Neural progenitor cell (in vitro differentiated cells): ENCODE results near the gene TAX1BP3. TPM values are rescaled to one million over a fixed set of nuclear protein-coding genes. Genes with fewer than 3 reads are reported as not detected.

Experiments
- DNase-seq: peaks from one replicate; pipeline ENCODE4 v3.0.0-alpha.2; 2016; ENCODE audit warnings: low spot score
- H2AFZ ChIP-seq: fragments of 200-600 bp; sonication (generic); replicated peaks from 2 replicates; pipeline ENCODE4 v1.6.1; 2016; ENCODE audit warnings: antibody characterized with exemption
- H3F3A ChIP-seq: fragments of 200-600 bp; sonication (generic); 2 replicates; pipeline ENCODE4 v1.6.1; 2016; ENCODE audit warnings: antibody characterized with exemption, low read depth
- H3K27ac ChIP-seq: fragments of 200-600 bp; sonication (generic); 2 replicates; pipeline ENCODE4 v1.5.1; 2016; ENCODE audit warnings: mild to moderate bottlenecking
- H3K27me3 ChIP-seq: fragments of 200-600 bp; sonication (generic); 2 replicates; pipeline ENCODE4 v1.6.1; 2016; ENCODE audit warnings: mild to moderate bottlenecking, moderate library complexity
- H3K36me3 ChIP-seq: fragments of 200-600 bp; sonication (generic); 2 replicates; pipeline ENCODE4 v1.5.1; 2016
- H3K4me1 ChIP-seq: fragments of 200-600 bp; sonication (generic); 2 replicates; pipeline ENCODE4 v1.6.1; 2016; ENCODE audit warnings: mixed run types
- H3K4me2 ChIP-seq: fragments of 200-600 bp; sonication (generic); 2 replicates; pipeline ENCODE4 v1.6.1; 2016
- H3K4me3 ChIP-seq: fragments of 200-600 bp; sonication (generic); 2 replicates; pipeline ENCODE4 v1.5.1; 2016
- H3K79me2 ChIP-seq: fragments of 200-600 bp; sonication (generic); 2 replicates; pipeline ENCODE4 v1.6.1; 2016; ENCODE audit warnings: low read depth
- H3K9ac ChIP-seq: fragments of 200-600 bp; sonication (generic); 2 replicates; pipeline ENCODE4 v1.6.1; 2016
- H3K9me3 ChIP-seq: fragments of 200-600 bp; sonication (generic); 2 replicates; pipeline ENCODE4 v1.5.1; 2016; ENCODE audit warnings: low read depth
- H4K20me1 ChIP-seq: fragments of 200-600 bp; sonication (generic); 2 replicates; pipeline ENCODE4 v1.6.1; 2016; ENCODE audit warnings: low read depth
- H3K27ac Mint-ChIP-seq: 3 replicates; pipeline ENCODE4 v1.8.0; 2021; ENCODE audit warnings: mixed read lengths
- H3K27me3 Mint-ChIP-seq: 2 replicates; pipeline ENCODE4 v1.8.0; 2022; ENCODE audit warnings: low read depth, mild to moderate bottlenecking, inconsistent platforms, moderate library complexity, mixed read lengths; ENCODE audit not compliant: insufficient read depth
- H3K36me3 Mint-ChIP-seq: 3 replicates; pipeline ENCODE4 v1.8.0; 2021; ENCODE audit warnings: mixed read lengths
- H3K4me1 Mint-ChIP-seq: 3 replicates; pipeline ENCODE4 v1.8.0; 2021; ENCODE audit warnings: mixed read lengths
- H3K4me3 Mint-ChIP-seq: 3 replicates; pipeline ENCODE4 v1.8.0; 2021; ENCODE audit warnings: mild to moderate bottlenecking, moderate library complexity, mixed read lengths
- H3K9me3 Mint-ChIP-seq: 3 replicates; pipeline ENCODE4 v1.8.0; 2020; ENCODE audit warnings: mixed read lengths
- EZH2 ChIP-seq: fragments of 200-600 bp; sonication (generic); IDR thresholded peaks from 2 replicates; pipeline ENCODE4 v1.6.1; 2017; ENCODE audit warnings: antibody characterized with exemption, mild to moderate bottlenecking, moderate library complexity
- EZH2phosphoT487 ChIP-seq: fragments of 200-600 bp; sonication (generic); IDR thresholded peaks from 2 replicates; pipeline ENCODE4 v1.6.1; 2017; ENCODE audit warnings: antibody characterized with exemption
- total RNA-seq: library from RNA; depleted of rRNA; stranded (reverse); fragments of >200 nt; gene quantifications from 2 replicates; pipeline ENCODE4 v1.2.3, GENCODE V29; 2015; ENCODE audit warnings: low replicate concordance
- TF ChIP-seq, protein P1 (sequence below): fragments of 200-600 bp; sonication (generic); IDR thresholded peaks from 2 replicates; pipeline ENCODE4 v1.5.1; 2017; ENCODE audit warnings: antibody characterized with exemption, mild to moderate bottlenecking

Gene TAX1BP3
- total RNA-seq, 1 donor from 2014 or later, result 27.3 TPM

DNA sequence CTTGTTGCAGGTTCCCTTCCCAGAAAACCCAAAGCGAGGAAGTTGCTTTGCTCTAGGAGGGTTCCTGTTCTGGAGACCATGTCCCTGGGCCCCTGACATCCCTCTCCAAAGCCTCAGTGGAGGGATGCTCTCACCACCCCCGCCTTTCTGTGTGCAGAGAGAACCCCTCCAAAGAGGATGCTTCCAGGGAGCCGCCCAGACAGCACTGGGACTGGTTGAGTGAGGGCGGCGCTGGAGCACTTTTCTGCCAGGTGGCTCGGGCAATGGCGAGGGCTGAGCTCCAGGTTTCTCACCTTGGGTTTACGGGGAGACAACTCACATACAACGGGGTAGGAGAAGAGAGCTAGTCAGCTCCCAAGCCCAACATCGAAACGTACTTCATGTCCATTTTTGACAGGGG lies 7.5 kb upstream of the TAX1BP3 start:
- TF ChIP-seq EZH2phosphoT487, result no peak
- TF ChIP-seq EZH2, result no peak
- TF ChIP-seq, protein P1, sequence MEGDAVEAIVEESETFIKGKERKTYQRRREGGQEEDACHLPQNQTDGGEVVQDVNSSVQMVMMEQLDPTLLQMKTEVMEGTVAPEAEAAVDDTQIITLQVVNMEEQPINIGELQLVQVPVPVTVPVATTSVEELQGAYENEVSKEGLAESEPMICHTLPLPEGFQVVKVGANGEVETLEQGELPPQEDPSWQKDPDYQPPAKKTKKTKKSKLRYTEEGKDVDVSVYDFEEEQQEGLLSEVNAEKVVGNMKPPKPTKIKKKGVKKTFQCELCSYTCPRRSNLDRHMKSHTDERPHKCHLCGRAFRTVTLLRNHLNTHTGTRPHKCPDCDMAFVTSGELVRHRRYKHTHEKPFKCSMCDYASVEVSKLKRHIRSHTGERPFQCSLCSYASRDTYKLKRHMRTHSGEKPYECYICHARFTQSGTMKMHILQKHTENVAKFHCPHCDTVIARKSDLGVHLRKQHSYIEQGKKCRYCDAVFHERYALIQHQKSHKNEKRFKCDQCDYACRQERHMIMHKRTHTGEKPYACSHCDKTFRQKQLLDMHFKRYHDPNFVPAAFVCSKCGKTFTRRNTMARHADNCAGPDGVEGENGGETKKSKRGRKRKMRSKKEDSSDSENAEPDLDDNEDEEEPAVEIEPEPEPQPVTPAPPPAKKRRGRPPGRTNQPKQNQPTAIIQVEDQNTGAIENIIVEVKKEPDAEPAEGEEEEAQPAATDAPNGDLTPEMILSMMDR, result no peak
- Mint-ChIP-seq H3K27me3 (peaks cover 6% of the 10 kb centered on the region), H3K9me3 (no peaks in the 10 kb centered on the region)

DNA sequence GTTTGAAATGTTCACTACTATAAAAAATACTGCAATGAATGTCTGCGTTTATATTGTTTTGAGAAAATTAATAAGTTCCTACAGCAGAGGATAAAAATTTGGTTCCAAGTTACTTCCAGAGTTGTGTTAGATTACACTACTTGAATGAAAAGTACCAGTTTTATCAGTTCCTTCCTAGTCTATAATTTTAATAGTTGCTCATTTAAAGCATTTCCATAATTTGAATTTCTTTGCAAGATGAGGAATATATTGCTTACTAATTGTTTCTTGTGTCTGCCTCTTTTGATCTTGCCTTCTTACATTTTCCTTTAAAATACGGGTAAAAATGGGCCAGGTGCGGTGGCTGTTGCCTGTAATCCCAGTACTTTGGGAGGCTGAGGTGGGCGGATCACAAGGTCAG lies 4.2 kb upstream of the TAX1BP3 start:
- Mint-ChIP-seq H3K36me3 (peaks cover 4% of the 10 kb centered on the region), H3K27ac (no peak overlapping the region), H3K4me1 (peaks cover 24% of the 10 kb centered on the region), H3K9me3 (no peaks in the 10 kb centered on the region), H3K27me3 (peaks cover 5% of the 10 kb centered on the region), H3K4me3 (peak overlapping the region; percentile 15)
- Histone ChIP-seq H4K20me1 (peaks cover 19% of the 10 kb centered on the region), H3K9ac (no peak overlapping the region), H3K4me1 (peaks cover 3% of the 10 kb centered on the region), H3K27me3 (no peaks in the 10 kb centered on the region), H3K79me2 (peaks cover 21% of the 10 kb centered on the region), H3K4me3 (no peak overlapping the region), H3K4me2 (no peak overlapping the region), H3K9me3 (no peaks in the 10 kb centered on the region), H3F3A (peaks cover 8% of the 10 kb centered on the region), H3K36me3 (no peaks in the 10 kb centered on the region), H3K27ac (no peak overlapping the region), H2AFZ (no peak overlapping the region)
- DNase-seq, result no peak
- no peak for TF ChIP-seq EZH2phosphoT487
- no peak for TF ChIP-seq EZH2
- TF ChIP-seq, protein P1, result no peak

More for the DNA sequence above, 7.5 kb upstream of the TAX1BP3 start:
- no peaks in the 10 kb centered on the region for H3K36me3 ChIP-seq
- no peaks in the 10 kb centered on the region for H3K9me3 ChIP-seq
- peaks cover 2% of the 10 kb centered on the region for H3K36me3 Mint-ChIP-seq
- H2AFZ ChIP-seq, result no peak overlapping the region
- peak overlapping the region; percentile 21 for H3K27ac Mint-ChIP-seq
- no peaks in the 10 kb centered on the region for H3K79me2 ChIP-seq
- H3K27me3 ChIP-seq, result no peaks in the 10 kb centered on the region
- peaks cover 3% of the 10 kb centered on the region for H3F3A ChIP-seq
- H3K4me1 ChIP-seq, result peaks cover 9% of the 10 kb centered on the region
- H3K9ac ChIP-seq, result no peak overlapping the region
- no peak overlapping the region for H3K4me3 Mint-ChIP-seq
- peaks cover 21% of the 10 kb centered on the region for H3K4me1 Mint-ChIP-seq
- no peaks in the 10 kb centered on the region for H4K20me1 ChIP-seq
- H3K27ac ChIP-seq, result no peak overlapping the region
- no peak overlapping the region for H3K4me2 ChIP-seq
- no peak for DNase-seq
- H3K4me3 ChIP-seq, result no peak overlapping the region

DNA sequence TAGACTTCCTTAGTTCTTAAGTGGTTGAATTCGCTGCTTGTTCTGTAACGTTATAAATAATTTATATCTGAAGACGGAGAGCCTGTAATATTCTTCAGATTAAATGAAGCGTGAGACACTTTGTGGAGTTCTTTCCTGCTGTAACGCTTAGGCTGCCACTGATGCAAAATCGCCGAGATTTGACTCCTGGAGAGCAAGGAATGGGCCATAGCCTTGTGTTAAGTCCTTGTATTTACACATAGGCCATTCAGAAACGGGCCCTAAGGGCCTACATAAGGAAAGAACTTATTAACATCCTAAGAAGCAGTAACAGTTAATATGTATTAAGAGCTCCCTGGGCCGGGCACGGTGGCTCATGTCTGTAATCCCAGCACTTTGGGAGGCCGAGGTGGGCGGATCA lies 1.2 kb upstream of the TAX1BP3 start:
- H3K4me2 ChIP-seq, result peak overlapping the region; percentile 80

More for the DNA sequence above, 1.2 kb upstream of the TAX1BP3 start:
- no peak for DNase-seq
- Mint-ChIP-seq H3K9me3 (no peaks in the 10 kb centered on the region), H3K4me1 (peaks cover 31% of the 10 kb centered on the region), H3K27me3 (peaks cover 9% of the 10 kb centered on the region), H3K4me3 (peak overlapping the region; percentile 98), H3K27ac (no peak overlapping the region), H3K36me3 (peaks cover 7% of the 10 kb centered on the region)
- peaks cover 3% of the 10 kb centered on the region for H3K4me1 ChIP-seq
- H3F3A ChIP-seq, result peaks cover 11% of the 10 kb centered on the region
- no peaks in the 10 kb centered on the region for H3K36me3 ChIP-seq
- H3K9ac ChIP-seq, result peak overlapping the region; percentile 88
- no peak for TF ChIP-seq EZH2phosphoT487
- TF ChIP-seq, protein P1, result no peak
- TF ChIP-seq EZH2, result no peak
- H3K27me3 ChIP-seq, result no peaks in the 10 kb centered on the region
- peak overlapping the region; percentile 95 for H3K4me3 ChIP-seq
- H3K9me3 ChIP-seq, result no peaks in the 10 kb centered on the region
- H3K27ac ChIP-seq, result no peak overlapping the region
- peaks cover 25% of the 10 kb centered on the region for H4K20me1 ChIP-seq
- no peak overlapping the region for H2AFZ ChIP-seq
- peaks cover 39% of the 10 kb centered on the region for H3K79me2 ChIP-seq
